Type B pancreatic cell (in vitro differentiated cells): ENCODE data around the gene CDKL5. TPM values are rescaled to one million over a fixed set of nuclear protein-coding genes. Genes with fewer than 3 reads are reported as not detected.

ENCODE experiments used
- DNase-seq: peaks from one replicate; pipeline ENCODE4 v3.0.0; 2021; ENCODE audit warnings: mixed read lengths; ENCODE audit not compliant: unreplicated experiment; ENCODE audit errors: extremely low spot score
- H3K27ac Mint-ChIP-seq: 2 replicates; pipeline ENCODE4 v1.8.0; 2021; ENCODE audit warnings: mild to moderate bottlenecking, mixed read lengths
- H3K27me3 Mint-ChIP-seq: 2 replicates; pipeline ENCODE4 v1.8.0; 2021; ENCODE audit warnings: mixed read lengths
- H3K36me3 Mint-ChIP-seq: 2 replicates; pipeline ENCODE4 v1.8.0; 2021; ENCODE audit warnings: mixed read lengths
- H3K4me1 Mint-ChIP-seq: one replicate; pipeline ENCODE4 v1.8.0; 2021; ENCODE audit warnings: mixed read lengths; ENCODE audit not compliant: unreplicated experiment
- H3K4me3 Mint-ChIP-seq: 2 replicates; pipeline ENCODE4 v1.8.0; 2021; ENCODE audit warnings: mild to moderate bottlenecking, mixed read lengths
- H3K9me3 Mint-ChIP-seq: 2 replicates; pipeline ENCODE4 v1.8.0; 2021; ENCODE audit warnings: mixed read lengths
- total RNA-seq: library from RNA; stranded (reverse); gene quantifications from 2 replicates; pipeline ENCODE4 v1.2.1, GENCODE V29; 2021; ENCODE audit warnings: low replicate concordance
- TF ChIP-seq, protein P1 (sequence below): fragments of 200-600 bp; sonication (generic); conservative IDR thresholded peaks from 2 replicates; pipeline ENCODE4 v1.5.0; 2021; ENCODE audit warnings: antibody characterized with exemption, mild to moderate bottlenecking

Gene CDKL5
- total RNA-seq, 1 donor from 2014 or later, result 17.9 TPM

DNA sequence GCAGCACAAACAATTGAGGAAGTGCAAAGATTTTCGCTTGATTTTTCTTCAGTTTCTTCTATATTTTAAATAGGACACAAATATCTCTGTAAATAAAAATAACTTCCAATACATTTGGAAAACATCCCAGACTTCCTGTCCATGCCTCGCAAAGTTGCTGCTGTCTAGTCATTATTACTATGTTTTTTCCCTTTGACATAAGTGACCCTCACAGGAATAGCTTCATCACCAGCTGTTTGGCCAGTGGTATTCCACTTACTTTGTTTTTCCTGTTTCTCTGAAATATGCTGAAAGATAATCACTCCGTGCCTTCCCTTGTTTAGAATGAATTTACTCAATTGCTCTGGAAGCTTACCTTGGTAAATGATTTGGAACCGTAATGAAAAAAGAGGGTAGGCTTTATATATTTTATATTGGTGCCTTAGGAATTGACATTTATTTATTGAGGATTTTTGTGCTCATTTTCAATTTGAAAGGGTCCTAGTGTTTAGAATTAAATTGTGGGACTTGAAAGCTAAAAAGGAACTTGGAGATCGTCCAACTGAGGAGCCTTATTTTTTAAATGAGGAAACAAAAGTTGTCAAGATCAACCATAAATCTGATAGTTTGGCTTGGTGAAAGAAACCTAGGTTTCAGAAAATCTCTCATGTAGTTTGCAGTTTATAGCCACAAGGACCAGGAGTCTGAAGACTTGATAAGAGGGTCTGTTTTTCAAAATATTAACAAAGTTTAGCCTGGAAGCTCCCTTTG is 65.6 kb downstream of the CDKL5 start:
- TF ChIP-seq, protein P1, sequence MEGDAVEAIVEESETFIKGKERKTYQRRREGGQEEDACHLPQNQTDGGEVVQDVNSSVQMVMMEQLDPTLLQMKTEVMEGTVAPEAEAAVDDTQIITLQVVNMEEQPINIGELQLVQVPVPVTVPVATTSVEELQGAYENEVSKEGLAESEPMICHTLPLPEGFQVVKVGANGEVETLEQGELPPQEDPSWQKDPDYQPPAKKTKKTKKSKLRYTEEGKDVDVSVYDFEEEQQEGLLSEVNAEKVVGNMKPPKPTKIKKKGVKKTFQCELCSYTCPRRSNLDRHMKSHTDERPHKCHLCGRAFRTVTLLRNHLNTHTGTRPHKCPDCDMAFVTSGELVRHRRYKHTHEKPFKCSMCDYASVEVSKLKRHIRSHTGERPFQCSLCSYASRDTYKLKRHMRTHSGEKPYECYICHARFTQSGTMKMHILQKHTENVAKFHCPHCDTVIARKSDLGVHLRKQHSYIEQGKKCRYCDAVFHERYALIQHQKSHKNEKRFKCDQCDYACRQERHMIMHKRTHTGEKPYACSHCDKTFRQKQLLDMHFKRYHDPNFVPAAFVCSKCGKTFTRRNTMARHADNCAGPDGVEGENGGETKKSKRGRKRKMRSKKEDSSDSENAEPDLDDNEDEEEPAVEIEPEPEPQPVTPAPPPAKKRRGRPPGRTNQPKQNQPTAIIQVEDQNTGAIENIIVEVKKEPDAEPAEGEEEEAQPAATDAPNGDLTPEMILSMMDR, result no peak
- no peaks in the 10 kb centered on the region for H3K27me3 Mint-ChIP-seq
- H3K36me3 Mint-ChIP-seq, result no peaks in the 10 kb centered on the region
- no peak overlapping the region for H3K27ac Mint-ChIP-seq
- H3K4me3 Mint-ChIP-seq, result no peak overlapping the region
- DNase-seq, result no peak
- H3K9me3 Mint-ChIP-seq, result no peaks in the 10 kb centered on the region
- H3K4me1 Mint-ChIP-seq, result peaks cover 5% of the 10 kb centered on the region

DNA sequence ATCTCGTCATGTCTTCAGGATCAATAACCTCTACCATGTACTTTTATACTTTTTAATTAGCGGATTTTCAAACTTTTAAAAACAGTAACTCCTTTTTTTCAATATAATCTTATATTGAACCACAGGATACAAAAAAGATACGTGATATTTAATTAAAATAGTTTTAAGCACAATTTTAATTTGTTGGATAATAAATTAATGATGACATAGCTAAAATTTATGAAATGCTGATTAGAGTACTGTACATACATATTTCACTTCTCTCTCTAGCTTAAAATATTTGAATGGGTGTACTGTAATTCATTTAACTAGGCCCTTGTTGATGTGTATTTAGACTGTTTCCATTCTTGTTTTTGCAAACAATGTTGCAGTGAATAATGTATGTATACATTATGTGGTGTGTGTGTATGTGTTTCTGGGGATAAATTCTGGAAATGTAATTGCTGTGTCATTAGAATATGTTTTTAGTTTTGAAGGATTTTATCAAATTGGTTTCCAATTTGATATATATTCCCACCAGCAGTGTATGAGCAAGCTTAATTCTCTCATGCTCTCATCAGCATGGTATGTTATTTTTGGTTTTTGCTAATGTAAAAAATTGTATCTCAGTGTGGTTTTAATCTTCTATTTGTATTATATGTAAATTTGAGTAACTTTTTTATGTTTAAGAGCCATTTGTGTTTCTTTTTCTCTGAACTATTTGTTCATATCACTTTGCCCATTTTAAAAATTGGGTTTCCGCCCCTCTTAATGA is 66.4 kb downstream of the CDKL5 start:
- Mint-ChIP-seq H3K4me3 (no peak overlapping the region), H3K4me1 (peaks cover 5% of the 10 kb centered on the region), H3K9me3 (no peaks in the 10 kb centered on the region), H3K27me3 (no peaks in the 10 kb centered on the region), H3K36me3 (no peaks in the 10 kb centered on the region), H3K27ac (no peak overlapping the region)
- TF ChIP-seq, protein P1, result no peak
- no peak for DNase-seq

DNA sequence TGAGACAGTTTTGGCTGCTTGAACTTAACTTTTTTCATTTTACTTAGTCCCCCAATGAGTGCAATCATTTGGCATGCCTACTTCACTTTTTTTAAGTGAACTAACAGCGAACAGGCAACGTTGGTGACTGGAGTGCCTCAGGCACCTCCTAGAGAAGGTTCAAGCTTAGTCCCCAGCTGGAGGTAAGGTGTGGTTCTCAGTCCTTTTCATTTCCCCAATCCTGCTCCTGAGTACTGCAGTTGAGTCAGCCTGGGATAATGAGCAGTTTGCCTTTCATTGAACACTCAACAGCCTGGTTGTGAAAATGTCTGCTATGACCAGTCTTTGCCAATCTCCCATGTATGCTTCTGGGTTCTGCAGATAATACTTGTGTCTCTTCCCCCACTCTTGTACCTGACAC is 109.5 kb downstream of the CDKL5 start:
- DNase-seq, result no peak
- Mint-ChIP-seq H3K27me3 (no peaks in the 10 kb centered on the region), H3K9me3 (peaks cover 9% of the 10 kb centered on the region), H3K4me1 (peaks cover 6% of the 10 kb centered on the region), H3K27ac (no peak overlapping the region), H3K36me3 (peaks cover 5% of the 10 kb centered on the region), H3K4me3 (no peak overlapping the region)
- TF ChIP-seq, protein P1, result no peak

DNA sequence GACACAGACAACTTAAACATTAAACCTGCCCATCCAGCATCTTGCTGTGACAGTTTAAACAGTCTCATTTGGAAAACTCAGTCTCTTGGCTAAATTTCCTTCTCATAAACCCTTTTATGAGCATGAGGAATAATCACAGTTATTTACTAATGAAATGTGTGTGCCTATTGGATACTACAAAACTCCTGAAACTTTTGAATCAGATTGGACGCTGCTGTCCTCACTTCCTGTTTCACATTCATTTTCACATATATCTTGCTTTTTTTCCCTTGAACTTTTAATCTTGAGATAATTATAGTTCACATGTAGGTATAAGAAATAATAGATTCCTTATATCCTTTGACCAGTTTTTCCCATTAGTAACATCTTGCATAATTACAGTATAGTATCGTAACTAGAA is 111.7 kb downstream of the CDKL5 start:
- Mint-ChIP-seq H3K4me1 (peaks cover 6% of the 10 kb centered on the region), H3K9me3 (peaks cover 3% of the 10 kb centered on the region), H3K4me3 (no peak overlapping the region), H3K36me3 (no peaks in the 10 kb centered on the region), H3K27ac (no peak overlapping the region), H3K27me3 (no peaks in the 10 kb centered on the region)
- DNase-seq, result no peak
- TF ChIP-seq, protein P1, result no peak

DNA sequence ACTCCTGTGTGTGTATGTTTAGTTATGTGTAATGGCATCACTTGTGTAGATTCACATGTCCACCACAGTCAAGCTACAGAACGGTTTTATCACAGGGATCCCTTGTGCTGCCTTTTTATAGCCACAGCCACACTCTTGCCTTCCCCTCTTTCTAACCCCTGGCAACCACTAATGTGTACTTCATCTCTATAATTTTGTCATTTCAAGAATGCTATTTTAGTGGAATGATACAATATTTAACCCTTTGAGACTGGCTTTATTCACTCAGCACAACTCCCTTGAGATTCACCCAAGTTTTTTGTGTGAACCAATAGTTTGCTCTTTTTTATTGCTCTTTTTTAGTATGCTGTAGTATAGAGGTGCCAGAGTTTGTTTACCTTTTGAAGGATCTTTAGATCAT is 112.1 kb downstream of the CDKL5 start:
- no peak overlapping the region for H3K4me3 Mint-ChIP-seq
- no peaks in the 10 kb centered on the region for H3K27me3 Mint-ChIP-seq
- DNase-seq, result no peak
- TF ChIP-seq, protein P1, result no peak
- H3K4me1 Mint-ChIP-seq, result peaks cover 6% of the 10 kb centered on the region
- H3K9me3 Mint-ChIP-seq, result no peaks in the 10 kb centered on the region
- H3K36me3 Mint-ChIP-seq, result no peaks in the 10 kb centered on the region
- no peak overlapping the region for H3K27ac Mint-ChIP-seq
